GM04503 (cell line): Measurements from ENCODE around the gene ELFN1.
"Not testable (repeated sequence)": the region's sequence is repeated elsewhere in the genome, so short reads cannot be mapped to it uniquely, and the experiment has no call there.

Experiments used
- DNase-seq: peaks from one replicate; pipeline ENCODE4 v3.0.0-alpha.2; 2012; ENCODE audit warnings: low read depth

Gene ELFN1

GRCh38 chr7:1709281-1709680, 39.2 kb downstream of the ELFN1 start:
- DNase-seq, result no peak

- no peak for DNase-seq
These were observed 39.8 kb downstream of the ELFN1 start for GRCh38 chr7:1709900-1710299.

GRCh38 chr7:1710936-1711335, 40.9 kb downstream of the ELFN1 start:
- no peak for DNase-seq

- DNase-seq, result no peak
These were observed 42.9 kb downstream of the ELFN1 start for GRCh38 chr7:1712907-1713501.

- DNase-seq, result no peak
These were observed 43.7 kb downstream of the ELFN1 start for GRCh38 chr7:1713502-1714484.

- DNase-seq, result no peak
These were observed 44.7 kb downstream of the ELFN1 start for GRCh38 chr7:1714583-1715330.

- no peak for DNase-seq
These were observed 45.2 kb downstream of the ELFN1 start for GRCh38 chr7:1715331-1715625.

- DNase-seq, result no peak
These were observed 45.6 kb downstream of the ELFN1 start for GRCh38 chr7:1715671-1716074.

- no peak for DNase-seq
These were observed 46.4 kb downstream of the ELFN1 start for GRCh38 chr7:1716263-1717094.

GRCh38 chr7:1717095-1717483, 47.0 kb downstream of the ELFN1 start:
- no peak for DNase-seq

GRCh38 chr7:1717903-1718676, 48.0 kb downstream of the ELFN1 start:
- DNase-seq, result no peak

- DNase-seq, result not testable (repeated sequence)
These were observed 48.8 kb downstream of the ELFN1 start for GRCh38 chr7:1718850-1719249.

- not testable (repeated sequence) for DNase-seq
These were observed 49.2 kb downstream of the ELFN1 start for GRCh38 chr7:1719256-1719655.

GRCh38 chr7:1719913-1720312, 49.8 kb downstream of the ELFN1 start:
- no peak for DNase-seq

- no peak for DNase-seq
These were observed 50.2 kb downstream of the ELFN1 start for GRCh38 chr7:1720326-1720725.

GRCh38 chr7:1721047-1721690, 51.1 kb downstream of the ELFN1 start:
- DNase-seq, result no peak

- DNase-seq, result no peak
These were observed 53.2 kb downstream of the ELFN1 start for GRCh38 chr7:1723254-1723653.

GRCh38 chr7:1724118-1724910, 54.2 kb downstream of the ELFN1 start:
- no peak for DNase-seq

GRCh38 chr7:1725199-1725690, 55.2 kb downstream of the ELFN1 start:
- DNase-seq, result no peak
